ENCODE measurements around the gene PPP1R11.

PPP1R11 gene

GRCh38 chr6:30042914-30043313 lies 24.1 kb upstream of the PPP1R11 start:
- no peak for DNase-seq (ENCODE audit: low spot score in 2 of 2)

GRCh38 chr6:30043744-30044143 lies 23.3 kb upstream of the PPP1R11 start:
- H3K27ac Mint-ChIP-seq, result no peak overlapping the region
- no peaks in the 10 kb centered on the region for H3K27me3 Mint-ChIP-seq
- peaks cover 4% of the 10 kb centered on the region for H3K4me1 Mint-ChIP-seq
- H3K36me3 Mint-ChIP-seq, result peaks cover 19% of the 10 kb centered on the region
- DNase-seq (ENCODE audit: low spot score in 2 of 2), result no peak
- no peak for ATAC-seq (ENCODE audit: low read depth)
- no peak overlapping the region for H3K4me3 Mint-ChIP-seq
- no peaks in the 10 kb centered on the region for H3K9me3 Mint-ChIP-seq

More at GRCh38 chr6:30042914-30043313, 24.1 kb upstream of the PPP1R11 start:
- Mint-ChIP-seq H3K4me3 (no peak overlapping the region), H3K27ac (no peak overlapping the region), H3K9me3 (no peaks in the 10 kb centered on the region), H3K36me3 (peaks cover 14% of the 10 kb centered on the region), H3K27me3 (no peaks in the 10 kb centered on the region), H3K4me1 (peaks cover 4% of the 10 kb centered on the region)
- ATAC-seq (ENCODE audit: low read depth), result no peak

- Mint-ChIP-seq H3K27me3 (no peaks in the 10 kb centered on the region), H3K9me3 (no peaks in the 10 kb centered on the region), H3K36me3 (peaks cover 19% of the 10 kb centered on the region), H3K4me1 (peaks cover 4% of the 10 kb centered on the region), H3K4me3 (no peak overlapping the region), H3K27ac (no peak overlapping the region)
- DNase-seq (ENCODE audit: low spot score in 2 of 2) (no peak), ATAC-seq (ENCODE audit: low read depth) (no peak)
These were observed 22.4 kb upstream of the PPP1R11 start for GRCh38 chr6:30044630-30045029.

- Mint-ChIP-seq H3K4me1 (peaks cover 6% of the 10 kb centered on the region), H3K27ac (no peak overlapping the region), H3K36me3 (peaks cover 22% of the 10 kb centered on the region), H3K27me3 (no peaks in the 10 kb centered on the region), H3K4me3 (no peak overlapping the region), H3K9me3 (no peaks in the 10 kb centered on the region)
- ATAC-seq (ENCODE audit: low read depth), result no peak
- no peak for DNase-seq (ENCODE audit: low spot score in 2 of 2)
These were observed 19.8 kb upstream of the PPP1R11 start for GRCh38 chr6:30047220-30047619.

- H3K36me3 Mint-ChIP-seq, result peaks cover 22% of the 10 kb centered on the region
- H3K27ac Mint-ChIP-seq, result no peak overlapping the region
- H3K9me3 Mint-ChIP-seq, result no peaks in the 10 kb centered on the region
- no peaks in the 10 kb centered on the region for H3K27me3 Mint-ChIP-seq
- no peak overlapping the region for H3K4me3 Mint-ChIP-seq
- no peak for ATAC-seq (ENCODE audit: low read depth)
- no peak for DNase-seq (ENCODE audit: low spot score in 2 of 2)
- H3K4me1 Mint-ChIP-seq, result peaks cover 11% of the 10 kb centered on the region
These were observed 13.3 kb upstream of the PPP1R11 start for GRCh38 chr6:30053682-30054081.

- ATAC-seq (ENCODE audit: low read depth), result no peak
- no peak overlapping the region for H3K27ac Mint-ChIP-seq
- H3K36me3 Mint-ChIP-seq, result peaks cover 21% of the 10 kb centered on the region
These were observed 11.5 kb upstream of the PPP1R11 start for GRCh38 chr6:30055513-30055912.

GRCh38 chr6:30060606-30061091 lies 6.3 kb upstream of the PPP1R11 start:
- DNase-seq (ENCODE audit: low spot score in 2 of 2), result peak in 1 of 2 donors; percentile 34
- peak overlapping the region; percentile 95 for H3K27ac Mint-ChIP-seq
- peak; percentile 66 for ATAC-seq (ENCODE audit: low read depth)
- peaks cover 17% of the 10 kb centered on the region for H3K36me3 Mint-ChIP-seq
- H3K4me1 Mint-ChIP-seq, result peaks cover 17% of the 10 kb centered on the region
- H3K27me3 Mint-ChIP-seq, result no peaks in the 10 kb centered on the region
- H3K4me3 Mint-ChIP-seq, result peak overlapping the region; percentile 99
- no peaks in the 10 kb centered on the region for H3K9me3 Mint-ChIP-seq

More at GRCh38 chr6:30055513-30055912, 11.5 kb upstream of the PPP1R11 start:
- Mint-ChIP-seq H3K4me3 (no peak overlapping the region), H3K27me3 (no peaks in the 10 kb centered on the region), H3K4me1 (peaks cover 13% of the 10 kb centered on the region), H3K9me3 (no peaks in the 10 kb centered on the region)
- DNase-seq (ENCODE audit: low spot score in 2 of 2), result no peak

- peaks cover 21% of the 10 kb centered on the region for H3K4me1 Mint-ChIP-seq
- DNase-seq (ENCODE audit: low spot score in 2 of 2) (peak; percentile 83 to 86), ATAC-seq (ENCODE audit: low read depth) (peak; percentile 93)
- H3K27me3 Mint-ChIP-seq, result no peaks in the 10 kb centered on the region
- peak within 1 kb of the TSS; percentile 95 for H3K27ac Mint-ChIP-seq
- peaks cover 15% of the 10 kb centered on the region for H3K36me3 Mint-ChIP-seq
- no peaks in the 10 kb centered on the region for H3K9me3 Mint-ChIP-seq
- H3K4me3 Mint-ChIP-seq, result peak within 1 kb of the TSS; percentile 99
These were observed 5.7 kb upstream of the PPP1R11 start, which contains the start of gene POLR1H for GRCh38 chr6:30061092-30061857. Gene POLR1H, plus strand, starts transcription at chr6:30061265. Its CDS starts 260 bp downstream, at chr6:30061525.

- peak overlapping the region; percentile 99 for H3K4me3 Mint-ChIP-seq
- H3K36me3 Mint-ChIP-seq, result peaks cover 12% of the 10 kb centered on the region
- no peaks in the 10 kb centered on the region for H3K27me3 Mint-ChIP-seq
- no peaks in the 10 kb centered on the region for H3K9me3 Mint-ChIP-seq
- H3K27ac Mint-ChIP-seq, result peak overlapping the region; percentile 95
- DNase-seq (ENCODE audit: low spot score in 2 of 2) (no peak), ATAC-seq (ENCODE audit: low read depth) (peak; percentile 3)
- peaks cover 22% of the 10 kb centered on the region for H3K4me1 Mint-ChIP-seq
These were observed 5.0 kb upstream of the PPP1R11 start for GRCh38 chr6:30061858-30062458.

- no peak overlapping the region for H3K4me3 Mint-ChIP-seq
- no peak for ATAC-seq (ENCODE audit: low read depth)
These were observed 4.4 kb upstream of the PPP1R11 start for GRCh38 chr6:30062471-30063178.

GRCh38 chr6:30063315-30063714 lies 3.7 kb upstream of the PPP1R11 start:
- peak overlapping the region; percentile 2 for H3K4me3 Mint-ChIP-seq

More at GRCh38 chr6:30062471-30063178, 4.4 kb upstream of the PPP1R11 start:
- Mint-ChIP-seq H3K36me3 (peaks cover 10% of the 10 kb centered on the region), H3K27me3 (no peaks in the 10 kb centered on the region), H3K4me1 (peaks cover 21% of the 10 kb centered on the region), H3K27ac (peak overlapping the region; percentile 5), H3K9me3 (no peaks in the 10 kb centered on the region)
- no peak for DNase-seq (ENCODE audit: low spot score in 2 of 2)

GRCh38 chr6:30066082-30066481 lies 916 bp upstream of the PPP1R11 start:
- peak overlapping the region; percentile 96 for H3K27ac Mint-ChIP-seq
- ATAC-seq (ENCODE audit: low read depth), result no peak
- H3K9me3 Mint-ChIP-seq, result no peaks in the 10 kb centered on the region
- no peak for DNase-seq (ENCODE audit: low spot score in 2 of 2)
- H3K4me1 Mint-ChIP-seq, result peaks cover 36% of the 10 kb centered on the region
- H3K27me3 Mint-ChIP-seq, result peaks cover 6% of the 10 kb centered on the region
- peaks cover 28% of the 10 kb centered on the region for H3K36me3 Mint-ChIP-seq
- H3K4me3 Mint-ChIP-seq, result peak overlapping the region; percentile 91

More at GRCh38 chr6:30063315-30063714, 3.7 kb upstream of the PPP1R11 start:
- no peak for DNase-seq (ENCODE audit: low spot score in 2 of 2)
- Mint-ChIP-seq H3K27me3 (peaks cover under 1% of the 10 kb centered on the region), H3K27ac (peak overlapping the region; percentile 5), H3K9me3 (no peaks in the 10 kb centered on the region), H3K4me1 (peaks cover 28% of the 10 kb centered on the region), H3K36me3 (peaks cover 15% of the 10 kb centered on the region)
- no peak for ATAC-seq (ENCODE audit: low read depth)

GRCh38 chr6:30067460-30068139 lies 602 bp downstream of the PPP1R11 start:
- H3K36me3 Mint-ChIP-seq, result peaks cover 33% of the 10 kb centered on the region
- no peaks in the 10 kb centered on the region for H3K9me3 Mint-ChIP-seq
- peak overlapping the region; percentile 91 for H3K4me3 Mint-ChIP-seq
- H3K4me1 Mint-ChIP-seq, result peaks cover 33% of the 10 kb centered on the region
- peak overlapping the region; percentile 96 for H3K27ac Mint-ChIP-seq
- ATAC-seq (ENCODE audit: low read depth) (no peak), DNase-seq (ENCODE audit: low spot score in 2 of 2) (no peak)
- H3K27me3 Mint-ChIP-seq, result peaks cover 14% of the 10 kb centered on the region
